NCI-H2107 treated with DMSO at 0.1 percent for 48 hours (cell line): ENCODE data around the gene NAP1L1.
A peak's percentile ranks its signal among the peaks of the same experiment; 100 is the strongest.

ENCODE experiments used
- DNase-seq: peaks from one replicate; lab custom pipeline; 2025; ENCODE audit not compliant: unreplicated experiment; lab: John Stamatoyannopoulos, UW

The NAP1L1 gene

GRCh38 chr12:76083904-76084862 is at the start of gene NAP1L1:
Gene NAP1L1, minus strand, starts transcription at chr12:76084685. Its CDS starts 10,466 bp downstream, at chr12:76074219.
- DNase-seq = peak; percentile 94

GRCh38 chr12:76127588-76127987 is 43.1 kb upstream of the NAP1L1 start:
- DNase-seq = no peak

GRCh38 chr12:76124456-76124855 is 40.0 kb upstream of the NAP1L1 start:
- DNase-seq = no peak

- DNase-seq = no peak
Observed at GRCh38 chr12:76123259-76124212, 39.1 kb upstream of the NAP1L1 start.

GRCh38 chr12:76119887-76120286 is 35.4 kb upstream of the NAP1L1 start:
- DNase-seq = no peak

GRCh38 chr12:76117751-76118150 is 33.3 kb upstream of the NAP1L1 start:
- DNase-seq = no peak

- no peak for DNase-seq
Observed at GRCh38 chr12:76117067-76117691, 32.7 kb upstream of the NAP1L1 start.

- DNase-seq = no peak
Observed at GRCh38 chr12:76113800-76114757, 29.6 kb upstream of the NAP1L1 start.

GRCh38 chr12:76111209-76111749 is 26.8 kb upstream of the NAP1L1 start:
- no peak for DNase-seq

- no peak for DNase-seq
Observed at GRCh38 chr12:76109879-76110278, 25.4 kb upstream of the NAP1L1 start.

GRCh38 chr12:76108356-76108755 is 23.9 kb upstream of the NAP1L1 start:
- no peak for DNase-seq

- DNase-seq = no peak
Observed at GRCh38 chr12:76106631-76107030, 22.1 kb upstream of the NAP1L1 start.

GRCh38 chr12:76103958-76104357 is 19.5 kb upstream of the NAP1L1 start:
- no peak for DNase-seq

GRCh38 chr12:76101739-76102385 is 17.4 kb upstream of the NAP1L1 start:
- DNase-seq = no peak

GRCh38 chr12:76096079-76096646 is 11.7 kb upstream of the NAP1L1 start:
- DNase-seq = no peak

- no peak for DNase-seq
Observed at GRCh38 chr12:76094754-76095153, 10.3 kb upstream of the NAP1L1 start.

- DNase-seq = no peak
Observed at GRCh38 chr12:76091246-76091754, 6.8 kb upstream of the NAP1L1 start.

- DNase-seq = no peak
Observed at GRCh38 chr12:76085520-76085868, 1.0 kb upstream of the NAP1L1 start.
